AG09309 (cell line): Measurements from ENCODE around the gene NPFFR2.

Source experiments
- DNase-seq: peaks from one replicate; pipeline ENCODE4 v3.0.0-alpha.2; 2010; ENCODE audit warnings: low read depth
- H3K4me3 ChIP-seq: 2 replicates; pipeline ENCODE4 v1.5.1; 2011; ENCODE audit warnings: mild to moderate bottlenecking, low read depth, low read length, moderate library complexity; ENCODE audit not compliant: control insufficient read depth
- CTCF ChIP-seq: IDR thresholded peaks from 2 replicates; pipeline ENCODE4 v1.5.1; 2011; ENCODE audit warnings: mild to moderate bottlenecking, low read depth, low read length, inconsistent platforms; ENCODE audit not compliant: insufficient read depth, control insufficient read depth; ENCODE audit errors: missing control alignments

NPFFR2 gene

GRCh38 chr4:72016011-72016410 is 15.8 kb upstream of the NPFFR2 start:
- no peak overlapping the region for H3K4me3 ChIP-seq
- TF ChIP-seq CTCF = no peak
- no peak for DNase-seq

GRCh38 chr4:72019688-72020087 is 12.1 kb upstream of the NPFFR2 start:
- no peak for DNase-seq

DNA sequence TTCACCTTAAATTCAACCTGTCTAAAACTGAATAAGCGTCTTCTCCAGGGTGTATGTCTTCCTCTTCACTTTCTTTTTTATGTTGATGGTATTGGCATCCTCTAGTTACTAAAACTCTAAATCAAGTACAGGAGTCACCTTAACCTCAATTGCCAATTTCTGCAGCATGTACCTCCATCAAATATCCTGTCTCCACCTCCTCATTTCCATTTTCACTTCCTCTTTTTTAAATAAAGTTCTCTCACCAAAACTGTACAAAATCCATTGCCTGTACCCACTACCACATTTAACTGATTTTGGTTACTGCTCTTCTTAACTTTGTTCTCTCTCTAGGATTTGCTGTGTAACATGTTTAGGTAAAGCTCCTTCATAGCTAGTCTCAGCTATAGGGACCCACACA is 9.2 kb upstream of the NPFFR2 start:
- no peak for TF ChIP-seq CTCF
- no peak for DNase-seq
- H3K4me3 ChIP-seq = no peak overlapping the region

More at GRCh38 chr4:72019688-72020087, 12.1 kb upstream of the NPFFR2 start:
- no peak for TF ChIP-seq CTCF
- no peak overlapping the region for H3K4me3 ChIP-seq

DNA sequence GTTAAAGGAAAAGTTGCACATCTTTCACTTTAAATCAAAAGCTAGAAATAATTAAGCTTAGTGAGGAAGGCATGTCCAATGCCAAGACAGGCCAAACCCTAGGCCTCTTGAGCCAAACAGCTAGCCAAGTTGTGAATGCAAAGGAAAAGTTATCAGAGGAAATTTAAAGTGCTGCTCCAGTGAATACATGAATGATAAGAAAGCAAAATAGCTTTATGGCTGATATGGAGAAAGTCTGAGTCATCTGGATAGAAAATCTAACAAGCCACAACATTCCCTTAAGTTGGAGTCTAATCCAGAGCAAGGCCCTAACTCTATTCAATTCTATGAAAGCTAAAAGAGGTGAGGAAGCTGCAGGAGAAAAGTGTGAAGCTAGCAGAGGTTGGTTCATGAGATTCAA is 23.8 kb downstream of the NPFFR2 start:
- TF ChIP-seq CTCF = no peak
- no peak overlapping the region for H3K4me3 ChIP-seq
- DNase-seq = no peak

GRCh38 chr4:72063726-72064125 is 31.9 kb downstream of the NPFFR2 start:
- H3K4me3 ChIP-seq = no peak overlapping the region
- no peak for TF ChIP-seq CTCF
- no peak for DNase-seq

GRCh38 chr4:72067051-72067450 is 35.3 kb downstream of the NPFFR2 start:
- no peak for DNase-seq
- no peak overlapping the region for H3K4me3 ChIP-seq
- no peak for TF ChIP-seq CTCF

GRCh38 chr4:72073816-72074215 is 42.0 kb downstream of the NPFFR2 start:
- DNase-seq = no peak
- no peak for TF ChIP-seq CTCF
- H3K4me3 ChIP-seq = no peak overlapping the region
